Stimulated activated CD8-positive, alpha-beta memory T cell treated with anti-CD3 and anti-CD28 coated beads, Interleukin-7, amount 100 ng/mL, for 48 hours (primary cell): ENCODE results near the gene MAN1B1.

Experiments used
- DNase-seq, 2 donors: peaks; one replicate each; pipeline ENCODE4 v3.0.0-alpha.2; 2020; ENCODE audit warnings: low read depth in 1 of 2; ENCODE audit errors: extremely low read depth in 1 of 2

Gene MAN1B1

DNA sequence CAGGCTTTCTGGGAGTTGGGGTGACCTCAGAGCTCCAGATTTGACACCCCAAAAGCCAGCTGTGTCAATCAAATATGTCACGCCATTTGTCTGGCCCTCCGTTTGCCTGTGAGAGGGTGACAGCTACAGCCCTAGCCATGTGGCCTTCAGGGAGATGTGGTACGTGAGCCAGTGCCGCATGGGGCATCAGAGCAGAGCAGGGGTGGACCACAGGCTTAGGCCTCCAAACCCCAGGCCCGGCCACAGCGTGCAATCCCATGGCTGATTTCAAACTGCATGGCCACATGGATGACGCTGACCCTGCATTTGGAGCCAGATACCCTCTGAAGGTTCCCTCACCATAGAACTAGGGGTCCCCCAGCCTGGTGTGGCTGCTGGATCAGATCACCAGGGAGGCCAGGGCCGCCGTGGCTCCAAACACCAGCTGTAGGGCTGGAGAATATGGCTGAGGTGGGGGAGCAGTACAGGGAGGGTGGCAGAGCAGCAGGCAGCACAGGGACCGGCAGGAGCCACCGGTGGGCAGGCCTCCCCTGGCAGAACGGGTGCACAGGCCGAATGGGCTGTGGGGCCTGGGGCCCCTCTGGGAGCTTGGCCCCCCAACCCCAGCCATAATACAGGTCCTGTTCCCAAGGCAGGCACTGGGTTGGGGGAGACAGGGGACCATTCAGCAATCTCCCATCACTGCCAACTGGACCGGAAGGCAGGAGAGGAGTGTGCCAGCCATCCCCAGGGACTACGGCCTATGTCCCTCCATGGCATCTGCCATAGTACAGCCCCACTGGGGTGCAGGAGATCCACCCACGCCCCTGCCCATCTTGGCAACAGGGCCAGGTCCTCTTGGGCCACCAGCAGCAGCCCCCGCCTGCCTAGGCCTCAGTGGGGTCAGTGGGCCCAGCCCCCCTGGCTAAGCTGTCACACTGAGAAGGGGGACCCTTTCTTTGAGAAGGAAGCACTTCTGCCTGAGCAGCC lies 18.0 kb upstream of the MAN1B1 start:
- DNase-seq, result no peak

DNA sequence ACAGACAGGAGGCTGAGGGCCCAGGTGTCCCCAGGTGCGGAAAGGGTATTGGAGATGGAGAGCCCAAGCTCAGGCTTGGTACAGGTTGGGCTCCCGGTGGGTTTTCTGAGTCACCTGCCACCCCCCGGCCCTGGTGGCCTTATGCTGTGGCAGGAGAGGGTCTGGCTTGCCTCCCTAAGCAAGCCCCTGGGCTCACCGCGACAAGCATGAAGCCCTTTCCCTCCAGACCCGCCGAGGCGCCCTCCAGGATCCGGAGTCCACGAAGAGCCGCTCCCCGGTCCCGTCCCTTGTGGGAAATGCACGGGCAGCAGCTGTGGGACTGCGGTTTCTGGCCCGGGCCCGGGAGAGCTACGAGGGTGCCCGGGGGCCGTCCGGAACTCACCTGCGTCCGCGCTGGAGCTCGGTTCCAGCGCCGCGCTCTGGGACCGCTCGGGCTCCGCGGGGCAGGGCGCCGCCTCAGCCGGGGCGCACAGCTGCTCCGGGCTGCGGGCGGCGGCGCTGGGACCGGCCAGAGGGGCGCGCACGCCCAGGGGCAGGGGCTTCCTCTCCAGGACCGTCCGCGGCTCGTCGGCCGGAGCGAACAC lies 17.2 kb upstream of the MAN1B1 start:
- no peak for DNase-seq

- peak; percentile 68 to 75 for DNase-seq
Observed at GRCh38 chr9:137070201-137070905, 16.4 kb upstream of the MAN1B1 start, which contains the start of gene SAPCD2. TSS of gene SAPCD2 (minus strand) at chr9:137070557. CDS start at chr9:137070460, 97 bp downstream.

- DNase-seq, result no peak
Observed at GRCh38 chr9:137070906-137071275, 15.9 kb upstream of the MAN1B1 start.

DNA sequence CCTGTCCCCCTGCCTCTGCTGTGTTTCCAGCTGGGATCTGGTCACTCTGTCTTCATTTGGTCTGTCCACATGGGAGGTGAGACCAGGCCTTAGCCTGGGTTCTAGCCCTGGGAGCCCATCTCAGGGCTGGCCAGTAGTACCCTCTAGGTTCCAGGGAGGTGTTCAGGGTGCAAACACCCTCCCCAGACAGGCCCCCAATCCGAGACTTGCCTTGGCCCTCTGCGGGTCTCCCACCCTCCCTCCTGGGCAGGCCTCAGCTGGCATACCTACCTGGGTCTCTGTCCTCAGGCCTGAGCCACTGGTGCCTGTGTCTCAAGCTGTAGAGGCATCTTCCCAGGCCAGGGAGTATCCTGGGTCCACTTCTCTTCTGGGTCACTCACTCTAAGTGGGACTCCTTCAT lies 15.5 kb upstream of the MAN1B1 start:
- no peak for DNase-seq

DNA sequence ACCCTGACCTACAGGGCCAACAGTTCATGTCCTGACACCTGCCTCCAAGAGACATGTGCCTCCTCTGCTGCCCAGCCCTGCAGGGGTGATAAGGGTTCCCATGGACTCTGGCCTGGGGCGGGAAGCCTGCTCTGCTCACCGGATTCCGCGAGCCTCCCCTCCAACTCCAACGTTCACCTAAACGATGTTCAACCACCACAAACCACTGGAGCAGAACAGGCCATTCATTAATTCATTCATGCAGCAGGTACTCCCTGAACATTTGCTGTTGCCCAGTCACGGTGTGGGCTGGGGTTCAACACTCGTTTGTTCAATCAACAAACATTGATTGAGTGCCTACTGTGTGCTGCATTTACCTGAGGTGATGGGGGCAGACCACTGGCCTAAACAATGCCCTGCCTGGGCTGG lies 12.8 kb upstream of the MAN1B1 start:
- DNase-seq, result no peak

GRCh38 chr9:137074657-137075274 lies 12.0 kb upstream of the MAN1B1 start:
- no peak for DNase-seq

DNA sequence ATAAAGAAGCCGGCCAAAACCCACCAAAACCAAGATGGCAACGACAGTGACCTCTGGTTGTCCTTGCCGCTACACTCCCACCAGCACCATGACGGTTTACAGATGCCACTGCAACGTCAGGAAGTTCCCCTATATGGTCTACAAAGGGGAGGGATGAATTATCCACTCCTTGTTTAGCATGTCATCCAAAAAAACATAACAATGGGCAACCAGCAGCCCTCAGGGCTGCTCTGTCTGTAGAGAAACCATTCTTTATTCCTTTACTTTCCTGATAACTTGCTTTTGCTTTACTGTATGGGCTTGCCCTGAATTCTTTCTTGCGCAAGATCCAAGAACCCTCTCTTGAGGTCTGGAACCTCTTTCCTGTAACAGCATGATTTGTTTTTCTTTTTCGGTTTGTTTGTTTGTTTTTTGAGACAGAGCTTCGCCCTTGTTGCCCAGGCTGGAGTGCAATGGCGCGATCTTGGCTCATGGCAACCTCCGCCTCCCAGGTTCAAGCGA lies 11.5 kb upstream of the MAN1B1 start:
- no peak for DNase-seq

- no peak for DNase-seq
Observed at GRCh38 chr9:137076636-137077009, 10.2 kb upstream of the MAN1B1 start.

DNA sequence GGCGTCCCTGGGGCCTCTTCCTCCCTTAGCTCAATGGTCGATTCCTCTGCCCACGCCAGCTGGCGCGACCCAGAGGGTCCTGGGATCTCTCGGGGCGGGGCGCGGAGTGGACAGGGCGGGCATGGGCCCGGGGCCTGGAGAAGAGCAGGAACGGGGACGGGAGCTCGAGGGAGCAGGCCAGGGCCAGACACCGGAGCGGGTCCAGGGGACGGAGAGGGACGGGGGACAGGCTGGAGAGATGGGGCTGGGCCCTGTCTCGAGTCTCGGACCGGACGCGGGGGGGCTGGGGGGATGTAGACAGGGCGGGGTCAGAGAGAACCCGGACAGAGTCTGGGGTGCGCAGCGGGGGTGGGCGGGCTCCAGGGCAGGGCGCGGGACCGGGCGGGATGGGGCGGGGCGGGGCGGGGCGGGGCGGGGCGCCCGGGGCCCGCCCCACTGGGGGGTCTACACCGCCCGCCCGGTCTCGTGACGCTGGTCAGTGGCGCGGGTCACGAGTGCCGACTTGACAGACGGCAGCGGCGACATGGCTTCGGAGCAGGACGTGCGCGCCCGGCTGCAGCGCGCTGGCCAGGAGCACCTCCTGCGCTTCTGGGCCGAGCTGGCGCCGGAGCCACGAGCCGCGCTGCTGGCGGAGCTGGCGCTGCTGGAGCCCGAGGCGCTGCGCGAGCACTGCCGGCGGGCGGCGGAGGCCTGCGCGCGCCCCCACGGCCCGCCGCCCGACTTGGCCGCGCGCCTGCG lies 9.6 kb upstream of the MAN1B1 start, which contains the start of gene UAP1L1:
TSS of gene UAP1L1 (plus strand) at position 508 of the 738 bp plus-strand sequence. CDS start at position 524, 16 bp downstream.
- peak in 1 of 2 donors; percentile 36 for DNase-seq

- DNase-seq, result no peak
Observed at GRCh38 chr9:137077758-137078693, 8.8 kb upstream of the MAN1B1 start.

DNA sequence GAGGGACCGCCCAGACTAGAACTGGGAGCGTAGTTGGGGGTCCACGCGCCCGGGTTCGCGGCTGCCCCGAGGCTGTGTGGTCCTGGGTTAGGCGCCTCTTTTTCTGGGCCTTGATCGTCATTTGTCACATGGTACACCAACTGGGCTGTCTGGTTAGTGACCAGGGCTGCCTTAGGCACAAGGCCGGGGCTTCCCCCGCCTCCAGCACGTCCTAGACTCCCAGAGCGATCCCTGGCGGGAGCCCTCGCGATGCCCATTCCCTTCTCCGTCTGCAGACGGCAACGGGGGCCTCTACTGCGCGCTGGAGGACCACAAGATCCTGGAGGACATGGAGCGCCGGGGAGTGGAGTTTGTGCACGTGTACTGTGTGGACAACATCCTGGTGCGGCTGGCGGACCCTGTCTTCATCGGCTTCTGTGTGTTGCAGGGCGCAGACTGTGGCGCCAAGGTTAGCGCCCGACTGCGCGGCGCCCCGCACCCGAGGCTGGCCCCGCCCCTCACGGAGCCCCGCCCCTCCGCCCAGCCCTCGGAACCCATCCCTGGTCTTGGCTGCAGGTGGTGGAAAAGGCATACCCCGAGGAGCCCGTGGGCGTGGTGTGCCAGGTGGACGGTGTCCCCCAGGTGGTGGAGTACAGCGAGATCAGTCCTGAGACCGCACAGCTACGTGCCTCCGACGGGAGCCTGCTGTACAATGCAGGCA lies 7.9 kb upstream of the MAN1B1 start:
- no peak for DNase-seq

DNA sequence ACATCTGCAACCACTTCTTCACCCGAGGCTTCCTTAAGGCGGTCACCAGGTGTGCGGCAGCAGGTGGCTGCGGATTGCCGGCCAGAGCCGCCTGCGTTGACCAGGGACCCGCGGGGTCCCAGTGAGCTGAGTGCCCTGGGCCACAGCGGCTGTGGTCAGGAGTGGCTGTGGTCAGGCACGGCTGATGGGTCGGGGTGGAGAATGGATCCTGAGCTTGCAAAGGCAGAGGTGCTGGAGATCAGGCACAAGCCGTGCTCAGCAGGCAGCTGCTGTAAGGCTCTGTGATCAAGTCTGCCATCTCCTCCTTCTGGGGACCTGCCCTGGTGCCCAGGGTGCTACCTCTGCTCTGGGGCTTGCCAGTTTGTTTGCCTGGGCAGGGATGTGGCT lies 7.4 kb upstream of the MAN1B1 start:
- DNase-seq, result no peak

- no peak for DNase-seq
Observed at GRCh38 chr9:137080260-137081122, 6.3 kb upstream of the MAN1B1 start.

- DNase-seq, result no peak
Observed at GRCh38 chr9:137082222-137082924, 4.4 kb upstream of the MAN1B1 start.

- DNase-seq, result no peak
Observed at GRCh38 chr9:137082925-137083290, 3.9 kb upstream of the MAN1B1 start.

GRCh38 chr9:137083394-137084004 lies 3.3 kb upstream of the MAN1B1 start:
- peak in 1 of 2 donors; percentile 40 for DNase-seq
